Panc1 (cell line): ENCODE results near the gene RIPPLY1. TPM values are rescaled to one million over a fixed set of nuclear protein-coding genes. Genes with fewer than 3 reads are reported as not detected.

Experiments used
- ATAC-seq: fragments of 200-7000 bp; cut with Tn5 transposase; 2 replicates; pipeline ENCODE4 v1.9.1; 2020; ENCODE audit warnings: mild to moderate bottlenecking, moderate library complexity
- BruUV-seq: library from RNA; stranded (reverse); fragments of 400-500 nt; replicated peaks from 2 replicates; lab custom pipeline; 2021; lab: Mats Ljungman, UMichigan
- CTCF ChIA-PET: fragments of 300-600 bp; sonication (Branson Sonifier 250); formaldehyde crosslinking; loops from one replicate; lab custom pipeline; 2022; ENCODE audit warnings: antibody characterized with exemption; lab: Charles Lee
- POLR2A ChIA-PET: fragments of 300-600 bp; sonication (Branson Sonifier 250); formaldehyde crosslinking; loops from one replicate; lab custom pipeline; 2022; ENCODE audit warnings: antibody characterized with exemption; lab: Charles Lee
- DNase-seq: peaks from one replicate; pipeline ENCODE4 v3.0.0-alpha.2; 2010; ENCODE audit warnings: low read depth, low spot score
- H3K27ac ChIP-seq: 2 replicates; pipeline ENCODE4 v1.5.1; 2011; ENCODE audit warnings: mild to moderate bottlenecking, low read length, inconsistent platforms
- H3K27me3 ChIP-seq: fragments of 200-500 bp; sonication (Bioruptor generic); 2 replicates; pipeline ENCODE4 v1.6.0; 2014; ENCODE audit warnings: low read length, inconsistent platforms; ENCODE audit not compliant: control insufficient read depth, insufficient read depth
- H3K36me3 ChIP-seq: fragments of 200-500 bp; sonication (Bioruptor generic); 2 replicates; pipeline ENCODE4 v1.5.1; 2014; ENCODE audit warnings: inconsistent platforms, mild to moderate bottlenecking, low read length, moderate library complexity; ENCODE audit not compliant: control insufficient read depth, insufficient read depth
- H3K4me1 ChIP-seq: 2 replicates; pipeline ENCODE4 v1.5.1; 2011; ENCODE audit warnings: inconsistent platforms, mild to moderate bottlenecking, low read length, moderate library complexity; ENCODE audit not compliant: control insufficient read depth, insufficient read depth
- H3K4me3 ChIP-seq, 2 experiments: 2 replicates each; pipeline ENCODE4 v1.5.1; 2011 to 2012; ENCODE audit warnings: low read depth in 2 of 2, low read length in 2 of 2, mild to moderate bottlenecking in 2 of 2, inconsistent platforms in 1 of 2, moderate library complexity in 1 of 2
- H3K9me3 ChIP-seq: fragments of 200-500 bp; sonication (Bioruptor generic); 2 replicates; pipeline ENCODE4 v1.5.1; 2014; ENCODE audit warnings: low read depth, mild to moderate bottlenecking, inconsistent platforms, low read length, moderate library complexity; ENCODE audit not compliant: control insufficient read depth, insufficient read depth
- POLR2AphosphoS5 ChIP-seq: IDR thresholded peaks from 2 replicates; pipeline ENCODE4 v1.6.1; 2012; ENCODE audit warnings: mild to moderate bottlenecking, low read depth, low read length, moderate library complexity
- SIN3A ChIP-seq: IDR thresholded peaks from 2 replicates; pipeline ENCODE4 v1.6.1; 2012; ENCODE audit warnings: low read depth, mild to moderate bottlenecking, low read length, moderate library complexity, borderline replicate concordance; ENCODE audit not compliant: insufficient read depth
- TCF7L2 ChIP-seq: IDR thresholded peaks from 2 replicates; pipeline ENCODE4 v1.6.1; 2011; ENCODE audit warnings: mild to moderate bottlenecking, low read depth, low read length, inconsistent platforms
- in situ Hi-C: cut with HindIII; loops from 2 replicates; pipeline ENCODE4 v1.10.0; 2016; ENCODE audit warnings: low sequenced_read_pairs, low pct_unique_long_range_greater_than_20kb
- intact Hi-C: fragments of 100-400 bp; cut with micrococcal nuclease; formaldehyde crosslinking; loops from one replicate; pipeline ENCODE4 v1.10.0; 2022; ENCODE audit not compliant: unreplicated experiment
- total RNA-seq: library from RNA; stranded (reverse); gene quantifications from one replicate; pipeline ENCODE4 v1.2.1, GENCODE V29; 2021; ENCODE audit not compliant: unreplicated experiment
- TF ChIP-seq, protein P1 (sequence below), 2 experiments: IDR thresholded peaks; 2 replicates each; pipeline ENCODE4 v1.6.1; 2011 to 2012; ENCODE audit warnings: low read depth in 2 of 2, control low read depth in 1 of 2, low read length in 1 of 2, mild to moderate bottlenecking in 1 of 2, moderate library complexity in 1 of 2; ENCODE audit not compliant: insufficient read depth in 1 of 2
- TF ChIP-seq, protein P2 (sequence below): fragments of 450-650 bp; IDR thresholded peaks from 2 replicates; pipeline ENCODE4 v1.5.1; 2017; ENCODE audit warnings: mild to moderate bottlenecking

RIPPLY1 gene
- total RNA-seq, 1 experiment from 2014 or later, result not detected

DNA sequence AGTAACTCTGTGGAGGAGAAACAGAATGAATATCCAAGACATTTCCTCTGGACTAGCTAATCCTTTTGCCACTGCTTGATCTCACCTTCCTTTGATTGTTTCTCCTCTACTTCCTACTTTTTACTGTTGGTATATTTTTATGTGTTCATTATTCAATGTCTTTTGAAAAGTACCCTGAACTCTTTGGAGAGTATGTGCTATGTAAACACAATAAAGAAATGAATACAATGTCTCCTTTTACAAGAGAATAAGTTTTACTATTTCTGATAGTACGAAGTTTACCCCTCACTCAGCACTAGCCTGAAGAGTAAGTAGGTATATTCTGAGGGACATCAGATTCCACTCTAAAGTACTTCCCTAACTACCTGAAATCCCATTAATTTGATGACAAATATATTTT, 36.9 kb upstream of the RIPPLY1 start:
- in situ Hi-C loops, result no loop called here
- POLR2A ChIA-PET, result no interaction called here
- BruUV-seq, result no TSS peak

DNA sequence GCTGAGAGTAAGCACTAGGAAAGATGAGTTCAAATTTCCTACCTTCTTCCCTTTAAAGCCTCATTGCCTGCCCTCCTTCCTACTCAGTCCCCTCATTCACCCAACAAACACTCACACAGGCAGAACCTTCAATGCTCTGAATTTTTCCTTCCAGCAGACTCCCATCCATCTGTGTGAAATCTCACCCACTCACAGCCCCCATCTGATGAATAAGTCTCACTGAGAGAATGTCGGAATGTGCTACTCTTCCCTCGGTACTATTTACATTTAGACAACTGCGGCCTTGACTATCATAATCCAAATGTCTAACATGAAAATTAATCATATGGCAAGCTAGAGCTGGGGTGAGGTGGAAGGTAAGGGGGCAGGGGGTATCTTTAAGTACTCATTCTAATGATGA, 36.4 kb upstream of the RIPPLY1 start:
- BruUV-seq, result no TSS peak
- DNase-seq (no peak), ATAC-seq (no peak)
- ChIA-PET POLR2A (no interaction called here), CTCF (no interaction called here)
- H3K9me3 ChIP-seq, result no peaks in the 10 kb centered on the region
- no peak overlapping the region for H3K4me3 ChIP-seq
- no peaks in the 10 kb centered on the region for H3K27me3 ChIP-seq
- H3K27ac ChIP-seq, result no peak overlapping the region
- in situ Hi-C loops, result no loop called here
- no peaks in the 10 kb centered on the region for H3K4me1 ChIP-seq
- intact Hi-C loops, result no loop called here
- TF ChIP-seq TCF7L2 (no peak), POLR2AphosphoS5 (no peak), SIN3A (no peak)
- TF ChIP-seq, protein P1, sequence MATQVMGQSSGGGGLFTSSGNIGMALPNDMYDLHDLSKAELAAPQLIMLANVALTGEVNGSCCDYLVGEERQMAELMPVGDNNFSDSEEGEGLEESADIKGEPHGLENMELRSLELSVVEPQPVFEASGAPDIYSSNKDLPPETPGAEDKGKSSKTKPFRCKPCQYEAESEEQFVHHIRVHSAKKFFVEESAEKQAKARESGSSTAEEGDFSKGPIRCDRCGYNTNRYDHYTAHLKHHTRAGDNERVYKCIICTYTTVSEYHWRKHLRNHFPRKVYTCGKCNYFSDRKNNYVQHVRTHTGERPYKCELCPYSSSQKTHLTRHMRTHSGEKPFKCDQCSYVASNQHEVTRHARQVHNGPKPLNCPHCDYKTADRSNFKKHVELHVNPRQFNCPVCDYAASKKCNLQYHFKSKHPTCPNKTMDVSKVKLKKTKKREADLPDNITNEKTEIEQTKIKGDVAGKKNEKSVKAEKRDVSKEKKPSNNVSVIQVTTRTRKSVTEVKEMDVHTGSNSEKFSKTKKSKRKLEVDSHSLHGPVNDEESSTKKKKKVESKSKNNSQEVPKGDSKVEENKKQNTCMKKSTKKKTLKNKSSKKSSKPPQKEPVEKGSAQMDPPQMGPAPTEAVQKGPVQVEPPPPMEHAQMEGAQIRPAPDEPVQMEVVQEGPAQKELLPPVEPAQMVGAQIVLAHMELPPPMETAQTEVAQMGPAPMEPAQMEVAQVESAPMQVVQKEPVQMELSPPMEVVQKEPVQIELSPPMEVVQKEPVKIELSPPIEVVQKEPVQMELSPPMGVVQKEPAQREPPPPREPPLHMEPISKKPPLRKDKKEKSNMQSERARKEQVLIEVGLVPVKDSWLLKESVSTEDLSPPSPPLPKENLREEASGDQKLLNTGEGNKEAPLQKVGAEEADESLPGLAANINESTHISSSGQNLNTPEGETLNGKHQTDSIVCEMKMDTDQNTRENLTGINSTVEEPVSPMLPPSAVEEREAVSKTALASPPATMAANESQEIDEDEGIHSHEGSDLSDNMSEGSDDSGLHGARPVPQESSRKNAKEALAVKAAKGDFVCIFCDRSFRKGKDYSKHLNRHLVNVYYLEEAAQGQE (IDR thresholded peaks at IDR 0.05; ENCODE audit: insufficient read depth in 1 of 2, low read depth in 2 of 2, low read length in 1 of 2), result no peak
- TF ChIP-seq, protein P2, sequence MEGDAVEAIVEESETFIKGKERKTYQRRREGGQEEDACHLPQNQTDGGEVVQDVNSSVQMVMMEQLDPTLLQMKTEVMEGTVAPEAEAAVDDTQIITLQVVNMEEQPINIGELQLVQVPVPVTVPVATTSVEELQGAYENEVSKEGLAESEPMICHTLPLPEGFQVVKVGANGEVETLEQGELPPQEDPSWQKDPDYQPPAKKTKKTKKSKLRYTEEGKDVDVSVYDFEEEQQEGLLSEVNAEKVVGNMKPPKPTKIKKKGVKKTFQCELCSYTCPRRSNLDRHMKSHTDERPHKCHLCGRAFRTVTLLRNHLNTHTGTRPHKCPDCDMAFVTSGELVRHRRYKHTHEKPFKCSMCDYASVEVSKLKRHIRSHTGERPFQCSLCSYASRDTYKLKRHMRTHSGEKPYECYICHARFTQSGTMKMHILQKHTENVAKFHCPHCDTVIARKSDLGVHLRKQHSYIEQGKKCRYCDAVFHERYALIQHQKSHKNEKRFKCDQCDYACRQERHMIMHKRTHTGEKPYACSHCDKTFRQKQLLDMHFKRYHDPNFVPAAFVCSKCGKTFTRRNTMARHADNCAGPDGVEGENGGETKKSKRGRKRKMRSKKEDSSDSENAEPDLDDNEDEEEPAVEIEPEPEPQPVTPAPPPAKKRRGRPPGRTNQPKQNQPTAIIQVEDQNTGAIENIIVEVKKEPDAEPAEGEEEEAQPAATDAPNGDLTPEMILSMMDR, result no peak
- no peaks in the 10 kb centered on the region for H3K36me3 ChIP-seq

More for the DNA sequence above, 36.9 kb upstream of the RIPPLY1 start:
- H3K4me3 ChIP-seq, result no peak overlapping the region
- TF ChIP-seq, protein P1 (IDR thresholded peaks at IDR 0.05; ENCODE audit: insufficient read depth in 1 of 2, low read depth in 2 of 2, low read length in 1 of 2), result no peak
- TF ChIP-seq POLR2AphosphoS5 (no peak), SIN3A (no peak), TCF7L2 (no peak)
- TF ChIP-seq, protein P2, result no peak
- no peaks in the 10 kb centered on the region for H3K9me3 ChIP-seq
- no peak overlapping the region for H3K27ac ChIP-seq
- no peak for DNase-seq
- ATAC-seq, result no peak
- H3K4me1 ChIP-seq, result no peaks in the 10 kb centered on the region
- no peaks in the 10 kb centered on the region for H3K27me3 ChIP-seq
- intact Hi-C loops, result no loop called here
- H3K36me3 ChIP-seq, result no peaks in the 10 kb centered on the region
- CTCF ChIA-PET, result no interaction called here
